ENCODE data around the gene SYNJ2. TPM values are rescaled to one million over a fixed set of nuclear protein-coding genes. Genes with fewer than 3 reads are reported as not detected.

The SYNJ2 gene
- total RNA-seq, 1 donor from 2014 or later, result 15.4 TPM

DNA sequence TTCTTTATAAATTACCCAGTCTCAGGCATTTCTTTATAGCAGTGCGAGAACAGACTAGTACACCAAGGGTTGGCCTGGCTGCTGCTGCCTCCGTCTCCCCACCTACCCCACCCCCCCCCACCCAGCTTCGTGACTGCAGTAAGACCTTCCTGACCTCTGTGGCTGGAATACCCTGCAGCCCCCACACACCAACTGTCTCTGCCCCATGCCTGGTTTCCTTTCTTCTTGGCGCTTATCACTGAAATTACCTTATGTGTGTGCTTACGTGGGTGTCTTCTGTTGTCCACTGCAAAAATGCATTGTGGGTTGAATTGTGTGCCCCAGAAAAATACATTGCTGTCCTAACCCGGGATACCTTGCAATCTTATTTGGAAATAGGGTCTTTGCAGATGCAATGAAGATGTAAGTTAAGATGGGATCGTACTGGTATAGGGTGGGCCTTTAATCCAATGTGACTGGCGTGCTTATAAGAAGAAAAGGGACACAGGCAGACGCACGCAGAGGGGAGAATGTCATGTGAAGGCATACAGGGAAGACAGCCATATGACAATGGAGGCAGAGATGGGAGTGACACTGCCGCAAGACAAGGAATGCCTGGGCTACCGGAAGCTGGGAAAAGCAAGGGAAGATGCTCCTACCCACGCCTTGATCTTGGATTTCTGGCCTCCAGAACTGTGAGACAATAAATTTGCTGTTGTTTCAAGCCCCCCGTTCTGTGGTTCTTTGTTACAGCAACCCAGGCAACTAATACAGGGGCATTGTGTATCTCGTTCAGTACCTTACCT is 15.4 kb downstream of the SYNJ2 start:
- no peak for DNase-seq

DNA sequence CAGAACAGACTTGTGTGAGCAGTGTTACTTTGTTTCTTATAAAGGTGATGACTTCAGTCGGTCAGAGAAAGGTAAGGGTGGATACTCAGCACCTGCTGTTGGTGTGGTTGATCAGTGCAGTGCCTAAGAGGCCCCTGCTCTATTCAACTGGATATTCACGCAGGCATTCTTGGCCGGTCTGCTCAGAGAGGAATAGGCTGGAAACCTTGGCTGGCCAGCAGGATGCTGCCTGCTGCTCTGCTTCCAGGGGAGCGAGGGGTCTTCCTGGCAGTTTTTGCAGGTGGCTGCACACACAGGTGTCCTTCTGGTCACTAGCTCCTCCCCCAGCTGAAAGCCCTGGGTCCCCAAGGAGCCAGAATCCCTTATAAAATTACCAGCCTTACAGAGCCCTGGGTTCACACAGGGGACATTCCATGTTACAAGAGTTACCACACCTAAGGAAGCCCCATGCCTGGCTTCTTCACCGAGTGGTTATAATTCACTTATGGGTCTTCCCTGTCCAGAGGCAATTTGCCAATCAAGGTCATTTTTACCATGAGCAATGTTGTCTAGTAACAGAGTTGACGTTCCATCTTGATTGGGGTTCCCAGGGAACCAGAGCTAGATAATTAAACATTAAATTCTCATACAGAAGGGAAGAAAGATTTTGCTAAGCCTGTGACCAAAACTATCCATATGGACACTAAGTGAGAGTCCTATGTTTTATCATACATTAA is 16.4 kb downstream of the SYNJ2 start:
- no peak for DNase-seq

GRCh38 chr6:157998707-157999167 is 17.1 kb downstream of the SYNJ2 start:
- no peak for DNase-seq

DNA sequence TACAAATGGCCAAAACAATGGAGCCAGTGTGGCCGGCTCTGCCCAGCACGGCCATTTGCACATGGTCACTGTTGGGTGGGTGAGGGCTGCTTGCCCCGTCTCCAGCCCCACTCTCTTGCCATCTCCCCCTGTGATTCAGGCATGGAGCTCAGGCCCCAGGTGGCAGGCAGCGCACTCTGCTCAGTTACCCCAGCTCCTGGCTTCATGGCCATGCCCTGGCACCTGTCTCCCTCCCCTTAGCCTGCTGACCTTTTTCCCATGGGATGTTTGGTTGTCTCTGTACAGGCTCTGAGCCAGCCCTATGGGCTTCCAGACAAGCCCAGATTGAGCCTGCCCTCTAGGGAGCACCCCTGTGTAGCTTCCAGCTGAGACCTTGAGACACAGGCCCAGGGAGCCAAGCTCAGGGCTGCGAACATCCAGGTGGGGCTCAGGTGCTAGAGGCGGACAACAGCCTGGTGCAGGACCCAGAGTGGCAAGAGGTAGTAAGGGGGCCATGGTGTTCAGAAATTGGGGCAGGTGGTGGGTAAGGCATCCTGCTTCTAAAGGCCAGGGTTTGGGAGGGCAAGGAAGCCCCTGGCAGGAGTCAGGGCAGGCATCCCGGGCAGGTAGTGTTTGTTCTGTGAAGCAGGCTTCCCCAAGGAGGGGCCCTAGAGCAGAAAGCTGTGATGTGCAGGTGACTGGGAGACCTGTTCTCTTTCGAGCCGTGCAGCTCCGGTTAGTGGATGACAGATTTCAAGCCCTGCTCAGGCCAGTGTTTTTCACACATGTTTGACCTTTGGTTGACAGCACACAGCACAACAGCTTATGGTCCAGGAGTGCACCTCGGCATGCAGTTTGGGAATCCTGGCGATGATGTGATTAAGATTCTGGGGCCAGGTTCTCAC is 17.7 kb downstream of the SYNJ2 start:
- no peak for DNase-seq

DNA sequence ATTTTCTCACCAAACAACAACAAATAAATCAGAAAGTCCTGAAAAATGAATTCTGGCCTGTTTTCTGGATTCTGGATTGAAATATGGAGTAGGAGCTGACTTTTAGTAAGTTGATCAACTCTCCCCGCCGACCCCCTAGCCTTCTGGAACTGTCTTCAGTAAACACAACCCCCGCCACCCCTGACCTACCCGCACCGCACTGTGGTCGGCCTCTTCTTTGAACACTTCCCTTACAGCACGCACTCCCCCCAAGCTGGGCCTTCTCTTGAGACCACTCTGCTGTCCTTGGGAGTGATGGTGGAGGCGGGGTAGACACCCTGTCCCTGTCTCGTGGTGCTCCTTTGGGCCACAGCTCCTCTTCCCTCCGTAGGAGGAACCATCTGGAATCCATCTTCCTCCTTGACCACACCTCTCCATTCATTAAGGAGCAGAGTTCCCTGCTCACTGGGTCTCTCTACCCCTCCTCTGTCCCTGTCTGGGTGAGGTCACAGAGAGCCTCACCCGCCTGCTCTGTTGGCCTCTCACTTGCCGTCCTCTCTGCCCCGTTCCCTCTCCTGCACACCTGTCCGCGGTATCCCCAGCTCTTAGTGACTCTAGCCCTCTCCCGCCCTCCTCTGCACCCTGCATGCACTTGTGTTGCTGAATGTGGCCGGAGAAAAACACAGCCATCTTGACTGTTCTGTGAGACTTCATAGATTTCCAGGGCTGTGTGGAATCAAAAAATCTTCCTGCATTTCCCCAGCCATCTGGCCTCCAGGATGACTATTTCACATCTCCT is 19.1 kb downstream of the SYNJ2 start:
- DNase-seq, result no peak

DNA sequence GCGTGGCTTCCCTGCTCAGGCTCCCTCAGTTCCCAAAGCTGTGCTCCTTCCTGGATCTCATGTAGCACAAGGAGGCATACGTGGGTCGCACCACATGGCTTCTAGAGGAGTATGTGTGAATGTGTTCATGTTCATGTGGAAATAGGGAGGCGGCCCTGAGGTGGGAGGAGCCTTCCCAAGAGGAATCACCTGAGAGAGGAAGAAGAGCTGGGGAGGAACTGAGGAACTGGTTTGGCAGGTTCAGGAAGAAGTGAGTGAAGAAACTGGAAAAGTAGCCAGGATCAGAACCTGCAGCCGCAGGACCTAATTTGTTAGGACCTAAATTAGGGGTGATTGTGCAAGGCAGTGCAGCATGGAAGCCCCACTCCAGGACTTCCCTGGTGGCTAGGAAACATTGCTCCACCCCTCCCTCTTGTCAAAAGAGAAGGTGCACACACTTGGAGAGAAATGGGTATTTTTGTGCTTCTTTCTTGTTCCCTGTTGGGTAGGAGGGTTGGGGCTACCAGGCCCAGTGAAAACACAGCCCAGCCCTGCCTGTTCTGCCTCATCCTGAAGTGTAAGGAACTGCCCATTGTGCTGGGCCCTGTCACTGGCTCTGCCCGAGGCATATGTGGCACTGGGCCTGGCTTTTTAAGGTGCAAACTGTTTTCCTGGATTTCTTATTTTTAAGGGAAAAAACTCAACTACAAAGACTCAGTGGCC is 20.7 kb downstream of the SYNJ2 start:
- no peak for DNase-seq

GRCh38 chr6:158002951-158003853 is 21.5 kb downstream of the SYNJ2 start:
- peak; percentile 97 for DNase-seq

DNA sequence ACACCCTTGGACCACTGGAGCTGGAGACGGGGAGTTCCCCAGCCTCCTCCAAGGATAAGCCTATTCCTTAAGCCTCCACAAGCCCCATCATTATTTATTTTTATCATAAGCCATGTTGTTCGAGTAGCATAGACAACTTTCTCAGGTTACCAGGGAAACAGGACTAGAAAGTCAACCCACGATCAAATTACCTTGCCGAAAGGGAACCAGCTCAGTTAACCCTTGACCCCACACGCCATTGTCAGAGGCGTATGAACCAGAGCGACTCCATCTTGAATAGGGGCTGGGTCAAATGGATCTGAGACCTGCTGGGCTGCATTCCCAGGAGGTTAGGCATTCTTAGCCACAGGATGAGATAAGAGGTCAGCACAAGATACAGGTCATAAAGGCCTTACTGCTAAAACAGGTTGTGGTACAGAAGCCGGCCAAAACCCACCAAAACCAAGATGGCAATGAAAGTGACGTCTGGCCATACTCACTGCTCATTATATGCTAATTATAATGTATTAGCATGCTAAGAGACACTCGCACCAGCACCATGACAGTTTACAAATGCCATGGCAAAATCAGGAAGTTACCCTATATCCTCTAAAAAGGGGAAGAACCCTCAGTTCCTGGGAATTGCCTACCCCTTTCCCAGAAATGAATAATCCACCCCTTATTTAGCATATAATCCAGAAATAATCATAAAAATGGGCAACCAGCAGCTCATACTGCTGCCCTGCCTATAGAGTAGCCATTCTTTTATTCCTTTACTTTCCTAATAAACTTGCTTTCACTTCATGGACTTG is 22.4 kb downstream of the SYNJ2 start:
- no peak for DNase-seq

GRCh38 chr6:158004701-158005095 is 23.0 kb downstream of the SYNJ2 start:
- DNase-seq, result no peak

- DNase-seq, result no peak
These were observed 24.0 kb downstream of the SYNJ2 start for GRCh38 chr6:158005626-158006180.

GRCh38 chr6:158006331-158006730 is 24.7 kb downstream of the SYNJ2 start:
- no peak for DNase-seq

DNA sequence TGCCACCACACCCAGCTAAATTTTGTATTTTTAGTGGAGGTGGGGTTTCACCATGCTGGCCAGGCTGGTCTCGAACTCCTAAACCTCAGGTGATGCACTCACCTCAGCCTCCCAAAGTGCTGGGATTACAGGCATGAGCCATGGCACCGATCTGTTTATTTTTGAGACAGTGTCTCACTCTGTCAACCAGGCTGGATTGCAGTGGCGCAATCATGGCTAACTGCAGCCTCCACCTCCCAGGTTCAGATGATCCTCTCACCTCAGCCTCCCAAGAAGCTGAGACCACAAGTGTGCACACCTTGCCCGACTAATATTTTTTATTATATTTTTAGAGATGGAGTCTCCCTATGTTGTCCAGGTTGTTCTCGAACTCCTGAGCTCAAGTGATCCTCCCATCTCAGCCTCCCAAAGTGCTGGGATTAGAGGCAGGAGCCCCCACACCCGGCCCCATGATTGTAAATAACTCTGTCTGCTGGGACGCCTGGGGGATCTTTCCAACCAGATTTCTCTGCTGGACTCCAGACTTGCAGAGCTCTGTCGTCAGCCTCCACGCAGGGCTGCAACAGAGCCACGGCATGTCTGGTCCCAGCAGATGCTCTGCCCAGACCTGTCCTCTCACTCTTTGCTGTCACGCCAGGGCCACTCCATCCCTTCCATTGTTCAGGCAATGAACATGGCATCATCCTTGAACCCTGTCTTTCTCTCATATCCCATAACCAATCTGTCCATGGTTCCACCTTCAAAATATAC is 25.3 kb downstream of the SYNJ2 start:
- DNase-seq, result no peak

GRCh38 chr6:158008864-158009113 is 27.1 kb downstream of the SYNJ2 start:
- no peak for DNase-seq

GRCh38 chr6:158009114-158009891 is 27.6 kb downstream of the SYNJ2 start:
- DNase-seq, result peak; percentile 95

DNA sequence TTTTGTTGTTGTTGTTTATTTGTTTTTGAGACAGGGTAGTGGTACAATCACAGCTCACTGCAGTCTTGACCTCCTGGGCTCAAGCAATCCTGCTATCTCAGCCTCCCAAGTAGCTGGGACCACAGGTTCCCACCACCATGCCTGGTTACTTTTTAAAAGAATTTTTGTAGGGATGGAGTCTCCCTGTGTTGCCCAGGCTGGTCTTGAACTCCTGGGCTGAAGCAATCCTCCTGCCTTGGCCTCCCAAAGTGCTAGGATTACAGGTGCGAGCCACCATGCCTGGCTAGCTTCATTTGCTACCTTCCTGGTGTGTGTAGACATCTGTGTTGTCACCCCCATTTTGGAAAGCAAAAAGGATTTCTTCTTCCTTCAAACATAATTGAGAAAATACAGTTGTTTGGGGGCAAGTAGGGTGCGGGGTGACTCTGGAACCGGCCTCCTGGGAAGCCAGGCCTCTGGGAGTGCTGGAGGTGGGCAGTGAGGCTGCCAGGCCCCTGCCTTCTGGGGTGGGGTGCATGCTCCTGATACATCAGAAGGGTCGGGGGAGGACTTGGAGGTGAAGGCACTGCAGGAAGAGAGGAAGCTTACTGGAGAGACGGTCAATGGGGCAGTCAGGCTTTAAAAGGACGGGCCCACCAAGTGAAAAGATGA is 28.4 kb downstream of the SYNJ2 start:
- no peak for DNase-seq

DNA sequence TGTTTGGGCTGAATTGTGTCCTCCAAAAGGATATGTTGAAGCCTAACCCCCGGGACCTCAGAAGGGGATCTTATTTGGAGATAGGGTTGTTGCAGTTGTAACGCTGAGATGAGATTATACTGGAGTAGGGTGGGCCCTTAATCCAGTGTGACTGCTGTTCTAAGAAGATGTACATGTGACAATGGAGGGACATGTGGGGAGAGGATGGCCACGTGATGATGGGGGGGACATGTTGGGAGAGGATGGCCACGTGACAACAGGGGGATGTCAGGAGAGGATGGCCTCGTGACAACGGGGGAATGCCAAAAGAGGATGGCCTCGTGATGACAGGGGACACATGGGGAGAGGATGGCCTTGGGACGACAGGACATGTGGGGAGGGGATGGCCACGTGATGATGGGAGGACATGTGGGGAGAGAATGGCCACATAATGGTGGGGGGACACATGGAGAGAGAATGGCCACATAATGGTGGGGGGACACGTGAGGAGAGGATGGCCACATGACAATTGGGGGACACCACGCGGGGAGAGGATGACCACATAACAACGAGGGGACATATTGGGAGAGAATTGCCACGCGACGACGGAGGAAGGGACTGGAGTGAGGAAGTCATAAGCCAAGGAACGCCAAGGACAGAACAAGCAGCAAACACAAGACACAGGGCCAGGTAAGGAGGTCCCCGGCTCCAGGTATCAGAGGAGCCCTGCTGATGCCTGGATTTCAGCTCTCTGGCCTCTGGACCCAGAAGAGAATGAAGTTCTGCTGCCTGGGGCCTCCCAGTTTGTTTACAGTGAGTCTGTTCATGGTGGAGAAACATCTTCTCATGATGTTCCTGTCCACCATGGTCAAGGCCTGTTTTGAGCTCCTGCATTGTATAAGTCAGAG is 29.2 kb downstream of the SYNJ2 start:
- no peak for DNase-seq
